ENCODE data around the gene KCNQ1.

DNA sequence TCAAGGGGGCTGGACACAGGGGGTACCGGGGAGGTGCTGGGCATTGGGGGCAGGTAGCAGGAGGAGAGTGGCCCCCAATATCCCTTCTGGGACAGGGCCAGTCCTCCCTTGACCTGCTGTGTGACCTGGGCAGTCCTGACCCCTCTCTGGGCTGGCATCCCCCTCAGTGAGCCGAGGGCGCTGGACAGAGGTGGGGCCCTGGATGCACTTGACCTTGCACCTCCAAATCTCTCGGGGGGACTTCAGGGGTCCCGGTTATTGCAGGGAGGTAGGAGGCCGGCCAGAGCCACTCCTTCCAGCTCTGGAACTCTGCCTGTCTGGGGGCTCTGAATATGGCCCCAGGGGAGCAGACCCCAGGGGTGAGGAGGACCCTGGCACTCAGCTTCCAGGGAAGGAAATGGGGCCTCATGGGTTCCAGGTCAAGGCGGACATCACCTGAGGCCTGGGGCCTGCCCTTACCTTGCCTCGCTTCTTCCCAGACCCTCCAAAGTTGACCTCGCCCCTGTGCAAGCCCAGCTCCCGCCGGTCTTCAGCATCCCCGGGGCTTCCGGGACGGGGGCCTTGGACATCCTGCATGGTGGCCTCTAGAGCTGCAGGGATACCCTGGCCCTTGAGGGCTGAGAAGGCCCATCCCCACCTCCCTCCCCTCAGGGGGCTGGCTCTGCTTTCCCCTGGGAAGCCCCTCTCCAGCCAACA is 22.2 kb upstream of the KCNQ1 start:
- no peak for TF ChIP-seq GATA2 (IDR thresholded peaks at IDR 0.05; ENCODE audit: low read depth, low read length)
- TF ChIP-seq GATA3 (IDR thresholded peaks at IDR 0.05; ENCODE audit: low read depth, low read length) = no peak
